Uterus (tissue), 2 donors: Measurements from ENCODE around the gene RAD9A.

Experiments
- POLR2A ChIP-seq, 2 donors: fragments of 450-650 bp; IDR thresholded peaks; one replicate each; pipeline ENCODE4 v1.6.1; 2016; ENCODE audit warnings: antibody characterized with exemption in 2 of 2, mild to moderate bottlenecking in 1 of 2, moderate library complexity in 1 of 2
- TF ChIP-seq, protein P1 (sequence below), 4 experiments: fragments of 200-600 bp in 2 of 4; fragments of 450-650 bp in 2 of 4; sonication (generic) in 2 of 4; IDR thresholded peaks; one replicate each; pipeline ENCODE4 v1.5.1; 2016 to 2019; ENCODE audit warnings: antibody characterized with exemption in 4 of 4, mild to moderate bottlenecking in 2 of 4, moderate library complexity in 1 of 4

DNA sequence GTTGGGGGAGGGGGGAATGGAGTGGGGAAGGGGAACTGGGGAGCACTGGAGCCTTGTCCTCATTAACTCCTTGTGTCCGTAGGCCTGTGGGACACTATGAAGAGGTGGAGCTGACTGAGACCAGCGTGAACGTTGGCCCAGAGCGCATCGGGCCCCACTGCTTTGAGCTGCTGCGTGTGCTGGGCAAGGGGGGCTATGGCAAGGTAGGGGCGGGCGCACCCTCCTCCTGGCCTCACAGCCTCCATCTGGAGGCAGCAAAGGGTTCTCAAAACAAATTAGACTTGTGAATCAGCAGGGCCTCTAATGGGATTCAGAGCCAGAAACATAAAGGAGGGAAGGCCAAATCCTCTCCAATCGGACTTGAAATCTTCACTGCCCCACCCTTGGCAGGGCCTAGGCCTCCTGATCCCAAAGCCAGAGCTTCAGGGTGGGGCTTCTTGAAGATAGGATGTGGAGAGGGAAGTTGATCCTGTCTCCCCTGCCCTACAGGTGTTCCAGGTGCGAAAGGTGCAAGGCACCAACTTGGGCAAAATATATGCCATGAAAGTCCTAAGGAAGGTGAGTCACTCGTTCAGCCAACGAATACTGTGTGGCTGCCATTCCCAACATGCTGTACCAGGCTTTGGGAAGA lies 37.4 kb downstream of the RAD9A start:
- no peak for TF ChIP-seq POLR2A (IDR thresholded peaks at IDR 0.05)
- TF ChIP-seq, protein P1, sequence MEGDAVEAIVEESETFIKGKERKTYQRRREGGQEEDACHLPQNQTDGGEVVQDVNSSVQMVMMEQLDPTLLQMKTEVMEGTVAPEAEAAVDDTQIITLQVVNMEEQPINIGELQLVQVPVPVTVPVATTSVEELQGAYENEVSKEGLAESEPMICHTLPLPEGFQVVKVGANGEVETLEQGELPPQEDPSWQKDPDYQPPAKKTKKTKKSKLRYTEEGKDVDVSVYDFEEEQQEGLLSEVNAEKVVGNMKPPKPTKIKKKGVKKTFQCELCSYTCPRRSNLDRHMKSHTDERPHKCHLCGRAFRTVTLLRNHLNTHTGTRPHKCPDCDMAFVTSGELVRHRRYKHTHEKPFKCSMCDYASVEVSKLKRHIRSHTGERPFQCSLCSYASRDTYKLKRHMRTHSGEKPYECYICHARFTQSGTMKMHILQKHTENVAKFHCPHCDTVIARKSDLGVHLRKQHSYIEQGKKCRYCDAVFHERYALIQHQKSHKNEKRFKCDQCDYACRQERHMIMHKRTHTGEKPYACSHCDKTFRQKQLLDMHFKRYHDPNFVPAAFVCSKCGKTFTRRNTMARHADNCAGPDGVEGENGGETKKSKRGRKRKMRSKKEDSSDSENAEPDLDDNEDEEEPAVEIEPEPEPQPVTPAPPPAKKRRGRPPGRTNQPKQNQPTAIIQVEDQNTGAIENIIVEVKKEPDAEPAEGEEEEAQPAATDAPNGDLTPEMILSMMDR (IDR thresholded peaks at IDR 0.05), result no peak
